Ishikawa (cell line): ENCODE data around the gene STING1.

Source experiments
- CEBPB ChIP-seq: IDR thresholded peaks from 2 replicates; pipeline ENCODE4 v1.6.1; 2012
- EGR1 ChIP-seq: IDR thresholded peaks from 2 replicates; pipeline ENCODE4 v1.6.1; 2012
- FOXM1 ChIP-seq: IDR thresholded peaks from 2 replicates; pipeline ENCODE4 v1.6.1; 2012; ENCODE audit warnings: low read depth, borderline replicate concordance
- NFIC ChIP-seq: IDR thresholded peaks from 2 replicates; pipeline ENCODE4 v1.6.1; 2012
- TAF1 ChIP-seq: IDR thresholded peaks from 2 replicates; pipeline ENCODE4 v1.6.1; 2012; ENCODE audit warnings: low read depth, mild to moderate bottlenecking
- ZBTB7A ChIP-seq: IDR thresholded peaks from 2 replicates; pipeline ENCODE4 v1.6.1; 2012; ENCODE audit warnings: low read depth

- no peak for TF ChIP-seq TAF1
- no peak for TF ChIP-seq ZBTB7A
- no peak for TF ChIP-seq NFIC
- TF ChIP-seq FOXM1, result no peak
- TF ChIP-seq EGR1, result no peak
- TF ChIP-seq CEBPB, result no peak
Observed at GRCh38 chr5:139531772-139532169, 49.2 kb upstream of the STING1 start.
